MG63 (cell line): ENCODE measurements around the gene SIX3. TPM values are rescaled to one million over a fixed set of nuclear protein-coding genes. Genes with fewer than 3 reads are reported as not detected.

Source experiments
- DNase-seq: peaks from one replicate; pipeline ENCODE4 v3.0.0-alpha.2; 2020
- H3K27me3 ChIP-seq: fragments of 250-450 bp; sonication (Bioruptor Pico); 2 replicates; pipeline ENCODE4 v1.5.1; 2020; ENCODE audit warnings: mild to moderate bottlenecking, moderate library complexity
- H3K36me3 ChIP-seq: fragments of 250-450 bp; sonication (Bioruptor Pico); 2 replicates; pipeline ENCODE4 v1.5.1; 2020; ENCODE audit warnings: mild to moderate bottlenecking, moderate library complexity
- H3K4me3 ChIP-seq: fragments of 250-450 bp; sonication (Bioruptor Pico); 2 replicates; pipeline ENCODE4 v1.5.1; 2020; ENCODE audit warnings: mild to moderate bottlenecking, moderate library complexity
- H3K9me3 ChIP-seq: fragments of 250-450 bp; sonication (Bioruptor Pico); 2 replicates; pipeline ENCODE4 v1.5.1; 2020; ENCODE audit warnings: mild to moderate bottlenecking, moderate library complexity
- total RNA-seq: library from RNA; depleted of rRNA; stranded (reverse); fragments of >200 nt; shearing (Covaris generic); gene quantifications from 2 replicates; pipeline ENCODE4 v1.2.3, GENCODE V29; 2014; ENCODE audit warnings: low replicate concordance

SIX3 gene
- total RNA-seq, 1 experiment from 2014 or later = not detected

DNA sequence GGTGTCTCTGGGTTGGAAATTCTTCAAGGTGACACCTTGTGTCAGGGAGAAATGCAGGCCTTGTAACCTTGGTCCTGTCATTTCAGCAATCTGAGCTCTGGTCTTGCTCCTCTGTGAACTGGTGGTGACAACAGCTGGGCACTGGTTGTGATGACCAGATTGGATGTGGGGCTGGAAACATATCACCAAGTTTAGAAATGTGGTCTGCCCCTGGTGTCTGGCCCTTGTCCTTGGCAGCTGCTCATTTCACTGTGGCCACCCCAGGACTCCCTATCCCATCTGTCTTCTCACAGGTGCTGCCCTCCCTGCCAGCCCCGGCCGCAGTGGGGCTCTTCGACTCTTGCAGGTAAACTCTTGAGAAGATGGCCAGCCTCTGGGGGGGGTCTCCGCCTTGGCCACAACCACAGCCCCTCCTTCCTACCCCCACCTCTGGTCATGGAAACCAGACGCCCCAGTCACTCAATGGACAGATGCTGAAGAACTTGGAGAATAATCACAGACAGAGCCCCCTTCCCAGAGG lies 20.7 kb downstream of the SIX3 start:
- H3K36me3 ChIP-seq = no peaks in the 10 kb centered on the region
- no peaks in the 10 kb centered on the region for H3K9me3 ChIP-seq
- no peak for DNase-seq
- no peak overlapping the region for H3K4me3 ChIP-seq
- no peaks in the 10 kb centered on the region for H3K27me3 ChIP-seq

DNA sequence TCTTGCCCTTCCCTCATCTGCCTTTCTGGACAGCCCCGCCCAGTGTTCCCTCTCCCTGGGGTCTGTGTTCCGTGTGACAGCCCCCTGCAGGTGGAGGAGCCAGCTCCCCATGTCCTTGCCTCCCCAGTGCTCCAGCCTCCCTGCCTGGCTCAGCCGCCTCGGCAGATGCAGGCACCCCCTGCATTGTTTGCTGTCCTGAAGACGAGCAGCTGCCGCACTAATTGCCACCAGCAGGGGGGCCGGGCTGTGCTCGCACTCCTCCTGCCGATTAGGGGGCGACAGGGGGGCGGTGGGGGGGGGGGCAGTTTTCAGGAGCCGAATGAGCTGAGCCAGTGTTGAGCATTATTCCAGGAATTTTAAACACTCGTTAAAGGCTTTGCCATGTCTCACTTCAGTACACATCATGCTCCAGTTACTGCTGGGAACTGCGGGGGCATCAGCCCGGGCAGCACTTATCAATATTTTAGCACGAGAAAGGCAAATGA lies 23.3 kb downstream of the SIX3 start:
- no peak for DNase-seq
- Histone ChIP-seq H3K4me3 (no peak overlapping the region), H3K27me3 (no peaks in the 10 kb centered on the region), H3K36me3 (no peaks in the 10 kb centered on the region), H3K9me3 (no peaks in the 10 kb centered on the region)

DNA sequence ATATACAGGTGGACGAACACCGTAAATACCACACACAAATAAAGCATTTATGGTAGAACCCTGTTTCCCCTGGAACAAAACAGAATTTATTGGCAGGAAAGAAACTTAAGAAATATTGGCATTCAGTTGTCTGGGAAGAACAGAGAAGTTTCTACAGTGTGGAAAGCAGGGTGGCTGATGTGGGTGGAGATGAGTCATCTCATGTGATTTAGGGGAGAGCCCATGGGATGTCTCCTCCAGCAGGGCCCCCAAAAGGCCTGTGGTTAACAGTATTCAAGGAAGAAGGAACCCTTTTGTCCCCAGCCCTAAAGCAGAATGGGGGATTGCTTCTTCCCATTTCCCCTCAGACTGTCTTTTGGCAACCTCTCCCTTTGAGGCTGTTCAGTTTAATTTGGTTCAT lies 24.2 kb downstream of the SIX3 start:
- no peaks in the 10 kb centered on the region for H3K9me3 ChIP-seq
- DNase-seq = no peak
- H3K36me3 ChIP-seq = no peaks in the 10 kb centered on the region
- H3K4me3 ChIP-seq = no peak overlapping the region
- no peaks in the 10 kb centered on the region for H3K27me3 ChIP-seq

DNA sequence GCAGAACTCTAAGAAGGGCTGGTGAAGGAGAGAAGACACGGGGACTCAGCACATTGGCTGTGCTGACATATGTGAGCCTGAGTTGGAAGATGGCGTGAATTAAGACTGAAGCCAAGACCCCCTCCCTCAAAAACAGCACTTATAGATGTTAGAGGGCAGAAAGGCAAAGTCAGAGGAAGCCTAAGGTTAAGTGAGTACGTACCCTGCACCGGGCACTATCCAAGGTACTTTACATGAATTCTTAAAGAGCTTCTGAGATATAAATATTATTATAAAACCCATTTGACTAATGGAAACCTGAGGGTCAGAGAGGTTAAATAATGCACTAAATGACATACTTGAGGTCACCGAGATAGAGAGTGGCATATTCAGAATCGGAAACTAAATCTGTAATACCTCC lies 25.6 kb downstream of the SIX3 start:
- Histone ChIP-seq H3K36me3 (no peaks in the 10 kb centered on the region), H3K9me3 (no peaks in the 10 kb centered on the region), H3K4me3 (no peak overlapping the region), H3K27me3 (no peaks in the 10 kb centered on the region)
- no peak for DNase-seq

DNA sequence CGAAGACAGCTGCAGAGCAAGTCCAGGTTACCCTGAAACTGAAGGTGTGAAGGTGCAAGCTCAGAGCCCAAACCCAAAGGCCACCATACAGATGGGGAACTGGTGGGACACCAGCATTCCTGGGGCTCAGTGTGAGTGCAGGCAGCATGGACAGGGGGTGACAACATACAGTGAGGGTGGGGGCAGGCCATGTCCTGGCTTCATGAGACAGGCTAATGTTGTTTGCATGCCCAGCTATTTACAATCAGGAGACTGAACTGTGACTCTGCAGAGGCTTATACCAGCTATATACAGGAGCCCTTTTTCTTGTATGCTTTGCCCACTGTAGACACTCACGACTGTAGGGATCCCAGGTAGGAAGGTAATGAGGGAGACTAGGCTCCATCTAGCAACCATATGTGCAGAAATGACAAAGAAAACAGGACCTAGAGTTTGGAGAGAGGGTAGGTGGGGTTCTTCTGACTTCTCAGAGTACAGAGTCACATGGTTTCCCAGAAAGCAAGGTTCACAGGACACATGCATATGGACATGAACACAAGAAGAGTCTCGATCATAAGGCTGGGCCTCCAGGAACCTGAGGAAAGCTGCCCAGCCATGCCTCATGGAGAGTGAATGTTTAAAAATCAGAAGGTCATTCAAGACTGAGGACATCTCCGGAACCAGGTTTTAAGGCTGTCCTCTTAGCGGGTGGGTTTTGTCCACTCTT lies 26.4 kb downstream of the SIX3 start:
- Histone ChIP-seq H3K4me3 (no peak overlapping the region), H3K9me3 (no peaks in the 10 kb centered on the region), H3K36me3 (no peaks in the 10 kb centered on the region), H3K27me3 (no peaks in the 10 kb centered on the region)
- no peak for DNase-seq

DNA sequence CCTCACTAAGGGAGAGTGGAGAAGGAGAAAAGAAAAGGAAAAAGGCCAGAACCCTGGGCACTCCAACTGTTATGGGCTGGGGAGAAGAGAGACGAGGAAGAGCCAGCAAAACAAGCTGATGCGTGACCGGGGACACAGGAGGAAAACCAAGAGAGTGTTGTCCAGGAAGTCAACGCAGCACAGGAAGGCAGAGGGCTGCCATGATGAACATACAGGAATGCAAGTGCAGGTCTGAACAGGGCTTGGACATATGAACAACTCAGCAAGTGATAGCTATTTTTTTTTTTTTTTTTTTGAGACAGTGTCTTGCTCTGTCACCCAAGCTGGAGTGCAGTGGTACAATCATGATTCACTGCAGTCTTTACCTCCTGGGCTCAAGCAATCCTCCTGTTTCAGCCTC lies 28.4 kb downstream of the SIX3 start:
- no peak for DNase-seq
- Histone ChIP-seq H3K36me3 (no peaks in the 10 kb centered on the region), H3K27me3 (no peaks in the 10 kb centered on the region), H3K9me3 (no peaks in the 10 kb centered on the region), H3K4me3 (no peak overlapping the region)

DNA sequence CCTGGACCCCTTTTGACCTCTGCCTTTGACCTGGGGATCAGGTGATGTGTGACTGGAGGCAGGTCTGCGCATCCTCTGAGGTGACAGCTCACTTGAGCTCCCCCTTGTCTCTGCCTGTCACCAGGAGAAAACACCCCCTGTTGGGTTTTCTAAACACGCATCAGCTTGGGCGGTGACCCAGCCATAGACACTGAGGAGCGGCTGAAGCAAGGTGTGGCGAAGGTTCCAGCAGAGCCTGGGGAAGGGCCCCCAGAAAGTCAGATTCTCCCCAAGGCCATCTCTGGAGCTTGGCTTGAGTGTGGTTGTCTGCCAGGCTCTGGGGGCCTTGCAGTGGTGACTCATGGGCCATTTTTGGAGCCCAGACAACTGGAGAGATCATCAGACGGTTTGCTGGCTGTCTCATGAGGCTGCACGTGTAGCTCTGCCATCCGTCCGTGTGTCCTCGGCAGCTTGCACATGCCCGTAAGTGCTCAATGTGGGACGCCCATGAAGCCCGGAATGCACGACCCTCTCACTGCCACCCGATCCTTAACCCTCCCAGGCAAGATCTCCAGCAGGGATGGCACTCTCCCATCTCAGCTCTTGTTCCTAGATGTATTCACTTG lies 29.4 kb downstream of the SIX3 start:
- Histone ChIP-seq H3K9me3 (no peaks in the 10 kb centered on the region), H3K4me3 (no peak overlapping the region), H3K27me3 (no peaks in the 10 kb centered on the region), H3K36me3 (no peaks in the 10 kb centered on the region)
- no peak for DNase-seq

DNA sequence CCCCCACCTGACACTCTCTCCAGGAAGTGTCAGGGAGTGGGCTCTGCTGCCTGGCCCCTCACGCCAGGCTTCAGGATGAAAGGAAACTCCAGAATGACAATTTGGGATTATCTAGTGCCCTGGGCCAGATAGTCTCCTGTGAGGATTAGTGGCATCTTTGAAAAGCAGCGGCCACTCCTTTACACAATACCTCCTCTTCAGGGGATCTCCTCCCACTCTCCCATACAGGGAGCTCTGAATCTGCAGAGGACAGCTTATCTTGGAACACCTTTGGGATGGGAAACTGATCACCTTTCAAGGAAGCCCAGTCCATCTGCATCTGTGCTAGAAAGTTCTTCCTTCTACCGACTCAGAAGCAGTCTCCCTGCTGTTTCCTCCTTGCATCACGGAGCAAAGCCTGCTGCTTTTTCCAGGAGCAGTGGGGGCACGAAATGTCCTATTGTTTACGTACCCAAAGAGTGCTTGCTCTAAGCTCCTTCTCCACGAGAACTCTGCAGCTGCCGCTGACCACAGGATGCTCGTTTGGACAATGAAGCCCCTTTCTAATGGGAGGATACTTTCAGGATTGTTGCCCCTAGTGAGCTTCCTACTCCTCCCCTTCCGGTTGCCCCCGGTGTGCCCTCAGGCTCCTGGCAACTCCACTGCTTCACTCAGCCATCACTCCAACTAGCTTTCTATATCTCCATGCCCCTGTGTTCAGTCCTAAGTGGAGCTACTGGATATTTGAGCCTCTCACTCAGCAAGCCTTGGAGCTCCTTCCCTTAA lies 31.5 kb downstream of the SIX3 start:
- Histone ChIP-seq H3K36me3 (no peaks in the 10 kb centered on the region), H3K9me3 (no peaks in the 10 kb centered on the region), H3K27me3 (no peaks in the 10 kb centered on the region), H3K4me3 (no peak overlapping the region)
- DNase-seq = no peak

DNA sequence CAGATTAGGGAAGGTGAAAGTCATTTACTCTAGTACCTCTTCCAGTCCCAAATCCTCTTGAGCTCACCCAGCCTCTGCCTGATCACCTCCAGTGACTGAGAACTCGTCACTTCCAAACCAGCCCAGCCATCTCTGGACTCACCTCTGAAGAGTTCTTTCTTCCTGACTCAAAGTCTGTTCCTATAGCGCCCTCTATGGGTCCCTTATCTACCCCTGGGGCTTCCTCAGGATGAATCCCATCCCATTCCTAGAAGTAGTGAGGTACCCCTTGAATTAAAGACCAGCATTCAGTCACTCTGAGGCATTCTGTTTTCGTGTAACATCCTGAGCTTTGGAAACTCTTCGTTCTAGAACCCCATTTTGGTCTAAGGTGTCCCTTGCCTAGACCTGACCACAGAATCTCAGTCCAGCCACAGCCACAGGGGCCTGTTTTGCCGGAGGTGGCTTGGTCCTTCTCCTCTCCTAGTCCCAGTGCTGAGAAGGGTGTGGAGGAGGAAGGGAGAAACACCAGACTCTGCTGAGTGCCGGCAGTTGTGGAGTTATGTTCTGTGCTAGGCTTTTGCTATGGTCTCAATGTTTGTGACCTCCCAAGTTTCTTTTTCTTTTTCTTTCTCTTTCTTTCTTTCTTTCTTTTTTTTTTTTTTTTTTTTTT lies 32.7 kb downstream of the SIX3 start:
- Histone ChIP-seq H3K27me3 (no peaks in the 10 kb centered on the region), H3K4me3 (no peak overlapping the region), H3K36me3 (no peaks in the 10 kb centered on the region), H3K9me3 (no peaks in the 10 kb centered on the region)
- peak; percentile 31 for DNase-seq

DNA sequence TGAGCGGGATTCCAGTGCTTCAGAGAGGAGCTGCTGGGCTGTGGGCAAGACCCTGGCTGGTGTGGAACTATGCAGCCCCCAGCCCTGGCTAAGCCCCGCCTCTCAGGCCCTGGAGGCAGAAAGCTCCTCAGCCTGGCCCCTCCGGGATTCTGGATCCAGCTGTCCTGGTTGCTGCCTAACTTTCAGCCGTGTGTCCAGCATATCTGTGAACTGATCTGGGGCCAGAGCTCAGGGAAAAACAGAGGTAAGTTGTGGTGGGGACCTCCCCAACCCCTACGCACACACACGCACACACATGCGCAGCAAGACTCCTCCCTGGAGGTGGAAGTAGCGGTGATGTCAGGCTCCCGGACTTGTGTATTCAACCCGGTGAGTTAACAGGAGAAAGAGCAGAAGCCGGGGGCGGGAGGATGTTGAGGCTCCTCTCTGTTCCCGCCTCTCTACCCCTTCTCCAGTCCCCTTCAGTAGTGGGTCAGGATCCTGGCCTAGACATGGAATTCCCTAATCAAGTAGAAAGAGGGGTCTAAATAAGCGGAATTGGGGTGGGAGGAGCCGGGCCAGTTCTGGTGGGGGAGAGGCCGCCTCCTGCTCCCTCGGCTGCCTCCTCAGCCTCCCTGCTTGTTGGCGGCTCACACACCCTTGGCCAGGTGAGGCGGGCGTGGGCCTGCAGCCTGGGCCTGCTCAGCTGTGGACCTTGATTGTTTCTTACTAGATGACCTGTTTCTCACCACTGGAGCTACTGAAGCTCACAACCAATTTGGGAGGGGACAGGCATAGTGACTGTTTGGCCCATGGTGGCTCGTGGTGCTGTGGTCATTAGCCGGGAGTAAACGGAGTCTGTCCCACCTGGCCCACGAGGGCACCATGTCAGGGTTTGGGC lies 34.3 kb downstream of the SIX3 start:
- no peak for DNase-seq
- H3K27me3 ChIP-seq = no peaks in the 10 kb centered on the region
- H3K36me3 ChIP-seq = no peaks in the 10 kb centered on the region
- H3K9me3 ChIP-seq = no peaks in the 10 kb centered on the region
- no peak overlapping the region for H3K4me3 ChIP-seq

DNA sequence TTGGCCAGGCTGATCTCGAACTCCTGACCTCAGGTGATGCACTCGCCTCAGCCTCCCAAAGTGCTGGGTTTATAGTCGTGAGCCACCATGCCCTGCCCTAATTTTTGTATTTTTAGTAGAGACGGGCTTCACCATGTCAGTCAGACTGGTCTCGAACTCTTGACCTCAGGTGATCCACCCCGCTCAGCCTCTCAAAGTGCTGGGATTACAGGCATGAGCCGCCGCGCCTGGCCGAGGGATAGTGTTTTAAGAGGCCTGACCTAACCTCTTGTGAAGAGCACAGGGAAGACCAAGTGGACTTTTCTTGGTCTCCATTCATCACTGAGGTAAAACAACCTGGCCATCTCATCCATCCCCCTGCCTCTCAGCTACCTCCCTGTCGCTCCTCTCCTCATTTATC lies 38.1 kb downstream of the SIX3 start:
- Histone ChIP-seq H3K36me3 (no peaks in the 10 kb centered on the region), H3K27me3 (no peaks in the 10 kb centered on the region), H3K4me3 (no peak overlapping the region), H3K9me3 (no peaks in the 10 kb centered on the region)
- DNase-seq = no peak

DNA sequence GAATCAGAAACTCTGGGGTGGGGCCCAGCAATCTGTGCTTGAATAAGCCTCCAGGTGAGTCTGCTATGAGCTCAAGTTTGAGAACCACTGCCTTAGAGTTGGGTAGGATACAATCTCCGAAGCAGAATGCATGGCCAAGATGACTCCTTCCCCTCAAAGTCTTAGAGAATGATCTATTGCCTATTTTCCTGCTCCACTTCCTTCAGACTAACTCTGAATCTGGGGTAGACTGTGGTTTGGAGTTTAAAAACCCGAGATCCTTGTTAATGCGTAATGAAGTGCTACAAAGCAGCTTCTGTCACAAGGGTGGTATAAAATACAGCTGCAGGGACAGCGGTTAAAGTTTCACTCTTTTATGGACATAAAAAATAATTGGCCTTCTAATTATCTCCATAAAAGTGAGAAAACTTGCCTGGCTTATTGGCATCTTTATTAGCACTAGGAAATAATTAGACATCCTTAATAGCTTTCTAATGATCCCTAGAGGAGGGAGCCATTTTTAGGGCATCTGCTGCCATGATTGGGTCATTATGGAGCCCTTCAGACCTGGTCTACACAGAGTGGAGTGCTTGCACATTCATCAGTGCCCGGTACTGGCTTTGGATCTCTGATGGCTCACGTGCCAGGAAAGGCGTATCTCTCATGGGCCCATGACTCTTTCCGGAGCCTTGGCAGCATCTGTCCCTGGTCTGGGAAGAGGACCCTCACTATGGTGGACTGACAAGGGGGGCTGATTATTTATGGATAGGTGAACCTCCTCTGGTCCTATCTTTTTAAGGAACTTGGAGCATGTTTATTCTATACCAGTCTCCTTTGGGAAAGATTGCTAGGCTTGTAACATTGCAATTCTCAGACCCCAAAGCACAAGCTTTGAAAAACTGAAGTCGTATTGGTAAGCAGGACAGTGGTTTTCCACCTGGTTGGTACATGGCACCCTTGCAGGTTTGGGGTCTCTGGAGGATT lies 39.5 kb downstream of the SIX3 start:
- H3K4me3 ChIP-seq = no peak overlapping the region
- no peak for DNase-seq
- H3K36me3 ChIP-seq = no peaks in the 10 kb centered on the region
- no peaks in the 10 kb centered on the region for H3K27me3 ChIP-seq
- H3K9me3 ChIP-seq = no peaks in the 10 kb centered on the region

DNA sequence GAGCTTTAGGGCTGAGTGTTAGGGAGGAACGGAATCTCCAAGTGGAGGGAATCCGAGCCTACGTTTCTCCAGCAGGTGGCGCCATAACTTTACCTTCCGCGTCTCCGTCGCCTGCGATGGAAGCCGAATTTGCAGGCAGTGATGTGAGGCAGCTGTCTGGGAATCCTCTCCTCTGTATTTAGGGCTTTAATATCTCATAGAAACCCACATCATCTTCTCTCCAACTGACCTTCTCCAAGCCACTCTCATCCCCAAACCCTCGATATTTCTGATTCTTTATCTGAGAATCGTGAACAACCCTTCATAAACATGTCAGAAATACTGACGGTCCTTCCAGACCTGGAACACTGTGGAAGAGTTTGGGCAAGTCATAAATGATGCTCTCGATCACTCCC lies 40.2 kb downstream of the SIX3 start:
- H3K4me3 ChIP-seq = no peak overlapping the region
- H3K27me3 ChIP-seq = no peaks in the 10 kb centered on the region
- DNase-seq = peak; percentile 51
- H3K36me3 ChIP-seq = no peaks in the 10 kb centered on the region
- H3K9me3 ChIP-seq = no peaks in the 10 kb centered on the region

DNA sequence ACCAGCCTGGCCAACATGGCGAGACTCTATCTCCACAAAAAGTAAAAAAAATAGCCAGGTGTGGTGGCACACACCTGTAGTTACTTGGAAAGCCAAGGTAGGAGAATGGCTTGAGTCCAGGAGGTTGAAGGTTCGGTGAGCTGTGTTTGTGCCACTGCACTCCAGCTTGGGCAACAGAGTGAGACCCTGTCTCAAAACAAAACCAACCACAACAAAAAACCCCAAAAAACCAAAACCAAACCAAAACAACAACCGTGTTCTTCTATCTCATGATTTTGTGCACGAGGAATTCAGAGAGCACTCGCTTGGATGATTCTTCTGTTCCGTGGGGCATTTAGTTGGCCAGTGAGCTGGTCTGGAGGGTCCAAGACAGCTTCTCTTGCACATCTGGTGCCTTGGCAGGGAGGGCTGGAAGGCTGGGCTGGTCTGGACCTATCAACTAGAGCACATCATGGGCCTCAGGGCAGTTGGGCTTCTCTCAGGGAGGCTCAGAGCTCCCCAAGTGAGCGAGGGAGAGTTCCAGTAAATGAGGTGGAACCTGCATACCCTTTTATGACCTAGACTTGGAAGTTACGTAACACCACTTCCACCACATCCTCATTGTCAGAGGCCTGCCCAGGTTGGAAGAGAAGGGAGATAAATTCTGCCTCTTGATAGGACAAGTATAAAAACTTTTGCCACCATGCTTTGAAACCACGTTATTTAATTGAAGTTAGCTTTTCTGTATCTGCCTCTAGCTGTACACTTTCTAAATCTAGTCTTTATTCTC lies 42.5 kb downstream of the SIX3 start:
- no peaks in the 10 kb centered on the region for H3K36me3 ChIP-seq
- H3K9me3 ChIP-seq = no peaks in the 10 kb centered on the region
- H3K27me3 ChIP-seq = no peaks in the 10 kb centered on the region
- no peak for DNase-seq
- H3K4me3 ChIP-seq = no peak overlapping the region

DNA sequence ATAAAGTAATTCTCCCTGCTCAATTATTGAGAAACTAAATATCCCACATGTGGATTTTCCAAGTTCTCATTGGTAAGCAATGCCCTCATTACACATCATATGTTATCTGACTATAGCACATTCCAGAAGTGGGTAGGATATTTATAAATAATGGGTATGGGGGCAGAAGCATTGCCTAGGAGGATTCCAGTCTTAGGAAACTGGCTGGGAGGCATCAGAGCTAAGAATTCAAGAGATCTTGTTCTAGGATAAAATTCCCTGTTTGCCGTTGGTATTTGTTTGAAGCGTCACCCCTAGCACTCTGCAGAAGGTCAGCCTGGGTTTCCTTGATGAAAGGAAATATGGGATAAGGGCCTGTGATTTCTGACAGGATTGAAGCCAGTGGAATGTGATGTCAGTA lies 47.7 kb downstream of the SIX3 start:
- H3K27me3 ChIP-seq = peaks cover 6% of the 10 kb centered on the region

More for the DNA sequence above, 47.7 kb downstream of the SIX3 start:
- H3K36me3 ChIP-seq = no peaks in the 10 kb centered on the region
- DNase-seq = no peak
- H3K9me3 ChIP-seq = peaks cover 6% of the 10 kb centered on the region
- no peak overlapping the region for H3K4me3 ChIP-seq
